HG02840 (cell line): ENCODE measurements around the gene GRIN1.
A peak's percentile ranks its signal among the peaks of the same experiment; 100 is the strongest.

ENCODE experiments used
- ATAC-seq: cut with Tn5 transposase; IDR thresholded peaks from one replicate; pipeline ENCODE4 v1.9.1; 2021; ENCODE audit warnings: mild to moderate bottlenecking, moderate library complexity, moderate number of reproducible peaks; ENCODE audit not compliant: unreplicated experiment, low FRiP score

The GRIN1 gene

DNA sequence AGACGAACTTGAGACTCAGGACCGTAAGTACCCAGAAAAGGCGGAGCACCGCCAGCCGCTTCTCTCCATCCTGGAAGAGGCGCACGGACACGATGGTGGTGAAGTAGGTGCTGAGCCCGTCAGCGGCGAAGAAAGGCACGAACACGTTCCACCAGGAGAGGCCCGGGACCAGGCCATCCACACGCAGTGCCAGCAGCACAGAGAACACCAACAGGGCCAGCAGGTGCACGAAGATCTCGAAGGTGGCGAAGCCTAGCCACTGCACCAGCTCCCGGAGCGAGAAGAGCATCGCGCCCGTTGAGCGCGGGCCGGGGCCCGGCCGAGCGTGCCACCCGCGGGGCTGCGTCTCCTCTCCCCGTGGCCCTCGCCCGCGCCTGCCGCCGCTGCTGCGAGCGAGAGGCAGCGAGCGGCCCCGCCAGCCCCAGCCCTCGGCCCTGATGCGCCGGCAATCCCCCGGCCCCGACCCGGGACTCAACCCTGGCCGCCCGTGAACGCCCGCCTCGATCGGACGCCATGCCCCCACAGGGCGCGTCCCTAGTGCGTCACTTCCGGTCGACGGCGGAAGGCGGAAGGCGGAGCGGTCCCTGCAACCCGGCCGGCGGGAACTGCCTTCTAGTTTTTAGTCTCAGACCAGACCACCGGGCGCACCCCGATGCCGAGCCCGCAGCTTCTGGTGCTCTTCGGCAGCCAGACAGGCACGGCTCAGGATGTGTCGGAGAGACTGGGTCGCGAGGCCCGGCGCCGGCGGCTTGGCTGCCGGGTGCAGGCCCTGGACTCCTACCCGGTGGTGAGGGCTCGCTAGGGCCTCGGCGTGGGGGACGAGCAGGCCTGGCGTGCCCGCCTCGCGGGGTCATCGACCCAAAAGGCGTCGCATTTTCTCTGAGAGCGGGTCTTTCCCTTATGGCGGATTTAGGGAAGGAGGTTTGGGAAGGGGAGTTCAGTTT lies 66.4 kb downstream of the GRIN1 start, which contains the start of the genes NDOR1 and TMEM203:
Gene NDOR1, plus strand, starts transcription at position 575 of the 944 bp plus-strand sequence. Its CDS starts 78 bp downstream, at position 653.
Gene TMEM203, minus strand, starts transcription at position 523 of the 944 bp plus-strand sequence. Its CDS starts 234 bp downstream, at position 289.
- ATAC-seq: peak; percentile 35

DNA sequence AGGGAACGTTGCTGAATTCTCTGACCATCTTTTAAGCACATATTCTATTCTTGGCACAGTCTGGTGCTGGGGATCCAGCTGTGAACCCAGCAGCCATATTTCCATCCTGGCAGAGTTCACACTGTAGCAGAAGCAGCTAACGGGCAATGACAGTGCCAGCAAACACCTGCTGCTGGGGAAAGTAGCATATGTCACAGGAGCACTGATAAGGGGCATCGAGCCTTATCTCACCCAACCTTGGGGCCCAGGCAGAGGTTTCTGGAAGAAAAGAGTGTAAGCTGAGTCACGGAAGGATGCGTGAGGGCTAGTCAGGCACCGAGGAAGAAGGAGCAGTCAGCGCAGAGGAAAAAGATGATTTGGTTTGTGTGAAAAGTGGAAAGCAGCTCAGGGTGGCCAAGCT lies 67.6 kb downstream of the GRIN1 start:
- ATAC-seq: no peak

DNA sequence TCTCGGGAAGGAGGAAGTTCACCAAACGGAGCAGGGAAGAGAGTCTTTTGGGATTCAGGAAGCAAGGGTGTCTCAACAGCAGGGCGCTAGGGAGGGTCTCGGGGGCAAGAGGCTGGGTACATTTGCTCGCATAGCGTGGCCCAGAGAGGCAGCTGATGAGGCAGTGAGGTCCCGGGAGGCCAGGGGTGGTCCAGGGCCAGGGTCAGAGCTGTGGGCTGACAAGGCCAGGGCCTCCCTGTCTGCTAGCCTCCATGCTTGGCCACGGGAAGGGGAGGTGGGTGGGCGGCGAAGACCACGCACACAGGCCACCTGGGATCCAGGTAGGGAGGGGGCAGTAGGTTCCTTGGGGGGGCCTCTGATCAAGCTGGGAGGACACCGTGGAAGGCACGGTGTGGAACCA lies 72.6 kb downstream of the GRIN1 start:
- no peak for ATAC-seq

DNA sequence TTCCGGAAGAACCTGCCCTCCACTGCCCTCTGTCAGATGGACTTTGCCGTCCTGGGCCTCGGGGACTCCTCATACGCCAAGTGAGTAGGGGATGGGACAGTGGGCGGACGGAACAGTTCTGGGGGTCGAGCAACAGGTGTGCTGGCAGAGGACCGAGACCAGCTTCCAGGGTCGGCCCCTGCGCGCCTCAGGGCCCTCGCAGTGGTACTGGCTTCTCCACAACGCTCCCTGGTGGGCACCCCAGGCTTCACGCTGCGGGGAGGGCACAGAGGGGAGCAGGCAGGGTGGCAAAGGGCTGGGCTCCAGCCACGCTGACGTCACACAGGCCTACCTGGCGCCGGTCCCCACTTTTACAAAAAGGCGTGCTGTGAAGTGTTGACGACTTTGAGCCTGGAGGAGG lies 73.6 kb downstream of the GRIN1 start:
- no peak for ATAC-seq

DNA sequence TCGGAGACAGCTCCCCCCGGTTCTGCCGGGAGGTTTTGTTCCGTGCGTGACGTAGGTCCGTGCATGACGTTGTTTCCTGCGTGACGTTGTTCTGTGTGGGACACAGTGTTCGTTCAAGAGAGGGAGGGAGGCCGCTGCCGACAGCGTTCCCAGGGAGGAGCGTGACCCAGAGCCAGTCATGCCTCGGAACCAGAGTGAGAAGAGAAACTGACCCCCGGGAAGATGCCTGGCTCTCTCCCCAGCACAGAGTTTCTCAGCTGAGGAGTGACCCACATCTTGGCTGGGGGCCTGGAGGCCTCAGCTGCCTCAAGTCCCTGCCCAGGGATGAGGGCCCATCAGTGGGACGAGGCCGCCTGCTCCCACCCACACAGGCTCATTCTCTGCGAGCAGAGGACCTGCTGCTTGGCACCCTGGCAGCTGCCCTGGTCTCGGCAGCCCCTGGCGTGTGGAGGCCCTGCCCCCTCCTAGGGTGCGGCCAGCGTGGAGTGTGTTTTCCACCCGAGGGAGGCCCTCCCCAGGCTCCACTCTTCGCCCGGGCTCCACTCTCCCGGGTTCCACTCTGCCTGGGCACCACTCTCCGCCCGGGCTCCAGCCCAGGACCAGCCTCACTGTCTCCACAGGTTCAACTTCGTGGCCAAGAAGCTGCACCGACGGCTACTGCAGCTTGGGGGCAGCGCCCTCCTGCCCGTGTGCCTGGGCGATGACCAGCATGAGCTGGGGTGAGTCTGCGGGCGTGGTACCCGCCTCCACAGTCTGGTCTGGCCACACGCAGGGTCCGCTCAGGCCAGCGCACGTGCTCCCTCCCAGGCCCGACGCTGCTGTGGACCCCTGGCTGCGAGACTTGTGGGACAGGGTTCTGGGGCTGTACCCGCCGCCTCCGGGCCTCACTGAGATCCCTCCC lies 74.5 kb downstream of the GRIN1 start:
- ATAC-seq: no peak

DNA sequence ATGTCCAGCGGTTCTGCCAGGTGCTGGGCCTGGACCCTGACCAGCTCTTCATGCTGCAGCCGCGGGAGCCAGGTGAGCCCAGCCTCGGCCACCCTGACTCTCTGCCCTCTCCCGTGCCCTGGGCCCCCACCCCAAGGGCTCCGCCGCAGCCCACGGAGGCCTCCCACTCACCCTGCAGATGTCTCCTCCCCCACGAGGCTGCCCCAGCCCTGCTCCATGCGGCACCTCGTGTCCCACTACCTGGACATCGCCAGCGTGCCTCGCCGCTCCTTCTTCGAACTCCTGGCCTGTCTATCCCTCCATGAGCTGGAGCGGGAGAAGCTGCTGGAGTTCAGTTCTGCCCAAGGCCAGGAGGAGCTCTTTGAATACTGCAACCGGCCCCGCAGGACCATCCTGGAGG lies 75.7 kb downstream of the GRIN1 start:
- ATAC-seq: no peak

DNA sequence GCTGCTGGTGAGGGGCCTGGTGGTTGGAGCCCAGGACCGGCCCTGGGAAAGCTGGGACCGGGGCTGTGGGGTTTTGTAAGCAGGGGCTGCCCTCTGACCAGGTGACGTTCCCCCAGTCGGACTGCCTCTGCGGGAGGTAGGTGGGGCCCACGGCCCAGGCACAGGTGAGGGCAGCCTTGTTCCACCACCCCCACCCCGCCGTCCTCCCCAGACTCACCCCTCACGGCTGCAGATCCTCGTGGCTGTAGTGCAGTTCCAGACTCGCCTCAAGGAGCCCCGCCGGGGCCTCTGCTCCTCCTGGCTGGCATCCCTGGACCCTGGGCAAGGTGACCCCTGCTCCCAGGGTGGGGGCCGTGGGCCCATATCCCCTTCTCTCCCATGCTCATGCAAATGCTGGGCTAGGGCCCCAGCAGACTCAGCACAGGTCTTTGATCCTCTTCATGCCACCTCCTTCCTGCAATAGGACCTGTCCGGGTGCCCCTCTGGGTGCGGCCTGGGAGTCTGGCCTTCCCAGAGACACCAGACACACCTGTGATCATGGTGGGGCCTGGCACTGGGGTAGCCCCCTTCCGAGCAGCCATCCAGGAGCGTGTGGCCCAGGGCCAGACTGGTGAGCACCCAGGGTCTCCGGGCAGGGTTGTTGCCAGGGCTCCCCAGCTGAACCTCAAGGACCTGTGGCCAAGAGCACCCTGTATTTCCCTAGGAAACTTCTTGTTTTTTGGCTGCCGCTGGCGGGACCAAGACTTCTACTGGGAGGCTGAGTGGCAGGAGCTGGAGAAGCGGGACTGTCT lies 76.4 kb downstream of the GRIN1 start:
- no peak for ATAC-seq

DNA sequence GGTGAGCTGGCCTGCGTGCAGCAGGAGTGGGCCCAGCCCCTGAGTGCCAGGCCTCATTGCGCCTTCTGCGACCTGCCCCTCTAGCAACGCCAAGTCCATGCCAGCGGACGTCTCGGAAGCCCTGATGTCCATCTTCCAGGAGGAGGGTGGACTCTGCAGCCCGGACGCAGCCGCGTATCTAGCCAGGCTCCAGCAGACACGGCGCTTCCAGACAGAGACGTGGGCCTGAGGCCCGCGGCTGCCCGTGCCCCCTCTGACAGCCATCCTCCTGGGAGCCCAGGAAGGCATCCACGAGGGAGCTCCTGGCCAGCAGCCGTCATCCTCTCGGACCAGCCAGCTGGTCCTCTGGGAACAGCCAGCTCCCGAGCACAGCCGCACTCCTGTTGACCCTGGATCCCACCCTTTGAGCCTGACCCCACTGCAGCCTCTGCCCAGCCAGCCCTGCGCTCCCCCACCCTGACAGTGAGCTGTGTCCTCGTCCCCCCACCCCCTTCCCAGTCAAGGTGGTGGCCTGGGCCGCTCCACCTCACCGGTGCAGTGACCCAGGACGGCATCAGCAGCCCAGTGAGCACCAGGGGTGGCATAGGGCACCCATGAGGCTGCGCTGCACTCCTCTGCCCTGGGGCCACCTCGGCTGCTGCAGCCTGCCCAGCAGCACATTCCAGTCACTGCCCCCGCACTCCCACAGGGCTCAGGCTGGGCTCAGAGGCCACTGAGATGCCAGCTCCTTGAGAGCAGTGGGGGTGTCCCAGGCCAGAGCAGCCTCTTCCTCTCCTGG lies 77.4 kb downstream of the GRIN1 start:
- ATAC-seq: no peak

DNA sequence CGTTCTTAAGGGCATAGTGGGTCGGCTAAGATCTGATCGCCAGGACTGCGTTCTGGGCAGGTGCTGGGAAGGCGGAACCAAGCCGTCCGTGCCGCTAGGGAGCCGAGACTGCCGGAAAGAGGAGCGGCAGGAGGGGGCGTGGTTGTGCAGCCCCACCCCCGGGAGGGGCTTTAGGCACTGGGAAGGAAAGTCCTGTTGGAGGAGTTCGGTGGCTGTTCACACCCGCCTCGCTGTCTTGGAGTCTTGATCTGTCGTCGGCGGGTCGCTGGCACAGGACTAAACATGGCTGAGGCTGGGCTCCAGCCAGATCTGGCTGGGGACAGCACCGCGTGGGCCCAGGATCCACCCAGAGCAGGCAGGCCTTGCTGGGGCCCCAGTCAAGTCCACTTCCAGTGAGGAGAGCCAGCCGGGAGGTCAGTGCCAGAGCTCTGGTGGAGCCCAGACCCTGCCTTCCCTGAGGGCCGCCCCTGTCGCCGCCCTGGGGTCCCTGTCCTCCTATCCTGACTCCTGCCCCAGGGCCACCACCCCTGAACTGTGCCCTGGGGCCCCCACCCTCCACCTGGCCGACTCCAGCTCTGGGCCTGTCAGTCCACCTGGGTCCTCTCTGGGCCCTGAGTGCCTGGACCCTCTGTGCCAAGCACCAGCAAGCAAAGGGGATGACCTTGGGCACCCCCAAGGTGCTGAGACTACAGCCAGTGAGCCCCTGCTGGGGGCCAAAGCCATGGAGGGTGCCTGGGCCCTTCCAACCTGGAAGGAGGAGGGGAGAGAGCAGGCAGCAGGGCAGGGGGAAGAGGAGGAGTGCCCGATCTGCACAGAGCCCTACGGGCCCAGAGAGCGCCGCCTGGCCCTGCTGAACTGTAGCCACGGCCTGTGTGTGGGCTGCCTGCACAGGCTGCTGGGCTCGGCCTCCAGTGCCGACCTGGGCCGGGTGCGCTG lies 78.6 kb downstream of the GRIN1 start:
- ATAC-seq: no peak

DNA sequence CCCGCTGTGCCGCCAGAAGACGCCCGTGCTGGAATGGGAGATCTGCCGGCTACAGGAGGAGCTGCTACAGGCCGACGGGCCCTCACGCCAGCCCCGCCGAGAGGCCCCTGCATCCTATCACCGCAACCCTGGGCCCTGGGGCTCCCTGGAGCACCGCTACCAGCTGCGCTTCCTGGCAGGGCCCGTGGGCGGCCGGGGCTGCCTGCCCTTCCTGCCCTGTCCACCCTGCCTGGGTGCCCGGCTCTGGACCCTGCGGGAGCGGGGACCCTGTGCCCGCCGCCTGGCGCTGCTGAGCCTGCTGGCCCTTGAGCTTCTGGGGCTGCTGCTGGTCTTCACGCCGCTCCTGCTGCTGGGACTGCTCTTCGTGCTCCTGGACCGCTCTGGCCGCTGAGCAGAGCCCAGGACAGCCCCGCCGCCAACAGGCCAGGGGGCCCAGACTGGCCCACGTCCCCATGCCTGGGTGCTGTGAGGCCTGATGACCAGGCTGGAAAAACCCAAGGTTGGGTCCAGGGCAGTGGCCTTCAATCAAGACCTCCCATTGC lies 79.3 kb downstream of the GRIN1 start:
- no peak for ATAC-seq
